GM21737 (cell line): ENCODE measurements around the gene TNFRSF1B.

Source experiments
- ATAC-seq: cut with Tn5 transposase; IDR thresholded peaks from one replicate; pipeline ENCODE4 v1.9.1; 2021; ENCODE audit warnings: mild to moderate bottlenecking, moderate library complexity; ENCODE audit not compliant: unreplicated experiment

TNFRSF1B gene

GRCh38 chr1:12174924-12175810, 8.4 kb downstream of the TNFRSF1B start:
- no peak for ATAC-seq

GRCh38 chr1:12176298-12177118, 9.7 kb downstream of the TNFRSF1B start:
- ATAC-seq = no peak

GRCh38 chr1:12177156-12177998, 10.6 kb downstream of the TNFRSF1B start:
- ATAC-seq = no peak

GRCh38 chr1:12177999-12178441, 11.2 kb downstream of the TNFRSF1B start:
- no peak for ATAC-seq

- no peak for ATAC-seq
Observed at GRCh38 chr1:12178511-12178910, 11.7 kb downstream of the TNFRSF1B start.

GRCh38 chr1:12179111-12179519, 12.3 kb downstream of the TNFRSF1B start:
- ATAC-seq = no peak

GRCh38 chr1:12179676-12180075, 12.9 kb downstream of the TNFRSF1B start:
- no peak for ATAC-seq

GRCh38 chr1:12180315-12180714, 13.5 kb downstream of the TNFRSF1B start:
- no peak for ATAC-seq

- ATAC-seq = no peak
Observed at GRCh38 chr1:12180903-12181302, 14.1 kb downstream of the TNFRSF1B start.

- no peak for ATAC-seq
Observed at GRCh38 chr1:12181568-12181967, 14.8 kb downstream of the TNFRSF1B start.

- ATAC-seq = no peak
Observed at GRCh38 chr1:12182410-12182984, 15.7 kb downstream of the TNFRSF1B start.

- no peak for ATAC-seq
Observed at GRCh38 chr1:12183095-12183794, 16.5 kb downstream of the TNFRSF1B start.

- ATAC-seq = no peak
Observed at GRCh38 chr1:12184008-12184681, 17.4 kb downstream of the TNFRSF1B start.

- ATAC-seq = no peak
Observed at GRCh38 chr1:12185036-12185917, 18.5 kb downstream of the TNFRSF1B start.

- no peak for ATAC-seq
Observed at GRCh38 chr1:12185918-12186678, 19.3 kb downstream of the TNFRSF1B start.

GRCh38 chr1:12186679-12186985, 19.8 kb downstream of the TNFRSF1B start:
- no peak for ATAC-seq

- no peak for ATAC-seq
Observed at GRCh38 chr1:12188115-12188514, 21.3 kb downstream of the TNFRSF1B start.
